ENCODE data around the gene RNF207. TPM values are rescaled to one million over a fixed set of nuclear protein-coding genes. Genes with fewer than 3 reads are reported as not detected.

RNF207 gene
- total RNA-seq, 4 donors from 2014 or later: 10.8 to 43.2 (median 20.2) TPM

- DNase-seq (ENCODE audit: extremely low spot score): no peak
- Histone ChIP-seq H3K4me3 (no peak overlapping the region), H3K36me3 (peaks cover 0 to 15% (median 7%) of the 10 kb centered on the region in 4 donors), H3K27ac (replicated peaks in 1 of 4) (no peak overlapping the region), H3K27me3 (peaks cover 4 to 75% (median 12%) of the 10 kb centered on the region in 4 donors), H3K4me1 (peaks cover 16 to 24% (median 22%) of the 10 kb centered on the region in 4 donors), H3K9me3 (no peaks in the 10 kb centered on the region)
- 89% methylated on average over 13 of the region's 13 CpGs for WGBS
- intact Hi-C loops (cut with DNase I): no loop called here
- TF ChIP-seq POLR2AphosphoS5 (IDR thresholded peaks at IDR 0.05): no peak
- no peak for TF ChIP-seq POLR2A (IDR thresholded peaks at IDR 0.05; ENCODE audit: low read depth)
- TF ChIP-seq EP300 (IDR thresholded peaks at IDR 0.05): no peak
- TF ChIP-seq, protein P1, sequence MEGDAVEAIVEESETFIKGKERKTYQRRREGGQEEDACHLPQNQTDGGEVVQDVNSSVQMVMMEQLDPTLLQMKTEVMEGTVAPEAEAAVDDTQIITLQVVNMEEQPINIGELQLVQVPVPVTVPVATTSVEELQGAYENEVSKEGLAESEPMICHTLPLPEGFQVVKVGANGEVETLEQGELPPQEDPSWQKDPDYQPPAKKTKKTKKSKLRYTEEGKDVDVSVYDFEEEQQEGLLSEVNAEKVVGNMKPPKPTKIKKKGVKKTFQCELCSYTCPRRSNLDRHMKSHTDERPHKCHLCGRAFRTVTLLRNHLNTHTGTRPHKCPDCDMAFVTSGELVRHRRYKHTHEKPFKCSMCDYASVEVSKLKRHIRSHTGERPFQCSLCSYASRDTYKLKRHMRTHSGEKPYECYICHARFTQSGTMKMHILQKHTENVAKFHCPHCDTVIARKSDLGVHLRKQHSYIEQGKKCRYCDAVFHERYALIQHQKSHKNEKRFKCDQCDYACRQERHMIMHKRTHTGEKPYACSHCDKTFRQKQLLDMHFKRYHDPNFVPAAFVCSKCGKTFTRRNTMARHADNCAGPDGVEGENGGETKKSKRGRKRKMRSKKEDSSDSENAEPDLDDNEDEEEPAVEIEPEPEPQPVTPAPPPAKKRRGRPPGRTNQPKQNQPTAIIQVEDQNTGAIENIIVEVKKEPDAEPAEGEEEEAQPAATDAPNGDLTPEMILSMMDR (IDR thresholded peaks at IDR 0.05): no peak
These were observed 50.7 kb downstream of the RNF207 start for GRCh38 chr1:6256645-6257044.

GRCh38 chr1:6257541-6258069 lies 51.7 kb downstream of the RNF207 start:
- Histone ChIP-seq H3K27ac (replicated peaks in 1 of 4) (no peak overlapping the region), H3K27me3 (peaks cover 4 to 74% (median 13%) of the 10 kb centered on the region in 4 donors), H3K36me3 (peaks cover 0 to 15% (median 7%) of the 10 kb centered on the region in 4 donors), H3K9me3 (no peaks in the 10 kb centered on the region), H3K4me1 (peaks cover 24 to 33% (median 31%) of the 10 kb centered on the region in 4 donors), H3K4me3 (no peak overlapping the region)
- intact Hi-C loops (cut with DNase I): no loop called here
- 90% methylated on average over 4 of the region's 8 CpGs for WGBS
- DNase-seq (ENCODE audit: extremely low spot score): no peak
- TF ChIP-seq EP300 (IDR thresholded peaks at IDR 0.05): no peak
- TF ChIP-seq POLR2A (IDR thresholded peaks at IDR 0.05; ENCODE audit: low read depth): no peak
- no peak for TF ChIP-seq POLR2AphosphoS5 (IDR thresholded peaks at IDR 0.05)
- TF ChIP-seq, protein P1 (IDR thresholded peaks at IDR 0.05): no peak

DNA sequence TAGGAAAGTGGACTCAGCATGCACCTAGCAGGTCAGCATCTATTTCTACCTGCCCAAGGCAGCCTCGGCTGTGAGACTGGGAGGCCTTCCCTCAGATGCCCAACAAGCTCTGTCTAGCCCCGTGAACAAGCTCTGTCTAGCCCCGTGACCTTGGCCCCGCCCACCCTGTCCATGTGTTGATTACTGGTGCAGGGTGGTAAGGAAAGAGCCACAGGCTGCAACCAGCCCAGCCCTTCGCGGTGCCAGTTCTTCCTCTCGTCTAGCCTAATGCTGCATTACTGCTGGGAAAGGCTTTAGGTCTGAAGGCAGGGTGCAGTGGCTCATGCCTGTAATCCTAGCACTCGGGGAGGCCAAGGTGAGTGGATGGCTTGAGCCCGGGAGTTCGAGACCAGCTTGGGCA lies 52.8 kb downstream of the RNF207 start:
- 83% methylated on average over 5 of the region's 10 CpGs for WGBS
- DNase-seq (ENCODE audit: extremely low spot score): no peak
- peaks cover 4 to 73% (median 13%) of the 10 kb centered on the region in 4 donors for H3K27me3 ChIP-seq

GRCh38 chr1:6259491-6260362 lies 53.8 kb downstream of the RNF207 start:
- WGBS: 23% methylated on average over 4 of the region's 46 CpGs
- peaks cover 4 to 66% (median 13%) of the 10 kb centered on the region in 4 donors for H3K27me3 ChIP-seq
- H3K4me3 ChIP-seq: peak overlapping the region; percentile 64 to 74 (median 66)
- H3K27ac ChIP-seq (replicated peaks in 1 of 4): peak overlapping the region; percentile 56 to 83 (median 70)
- peaks cover 0 to 1% (median under 1%) of the 10 kb centered on the region in 4 donors for H3K36me3 ChIP-seq
- DNase-seq (ENCODE audit: extremely low spot score): peak; percentile 95
- TF ChIP-seq POLR2A (IDR thresholded peaks at IDR 0.05; ENCODE audit: low read depth) (no peak), POLR2AphosphoS5 (IDR thresholded peaks at IDR 0.05) (peak; percentile 38 to 52)
- intact Hi-C loops (cut with DNase I): no loop called here
- peaks cover 33 to 54% (median 47%) of the 10 kb centered on the region in 4 donors for H3K4me1 ChIP-seq
- no peaks in the 10 kb centered on the region for H3K9me3 ChIP-seq

More for the DNA sequence above, 52.8 kb downstream of the RNF207 start:
- intact Hi-C loops (cut with DNase I): no loop called here
- H3K4me3 ChIP-seq: no peak overlapping the region
- H3K27ac ChIP-seq (replicated peaks in 1 of 4): no peak overlapping the region
- H3K36me3 ChIP-seq: peaks cover 0 to 10% (median 7%) of the 10 kb centered on the region in 4 donors
- TF ChIP-seq, protein P1 (IDR thresholded peaks at IDR 0.05): no peak
- TF ChIP-seq POLR2A (IDR thresholded peaks at IDR 0.05; ENCODE audit: low read depth) (no peak), EP300 (IDR thresholded peaks at IDR 0.05) (no peak), POLR2AphosphoS5 (IDR thresholded peaks at IDR 0.05) (no peak)
- no peaks in the 10 kb centered on the region for H3K9me3 ChIP-seq
- H3K4me1 ChIP-seq: peaks cover 30 to 44% (median 41%) of the 10 kb centered on the region in 4 donors

DNA sequence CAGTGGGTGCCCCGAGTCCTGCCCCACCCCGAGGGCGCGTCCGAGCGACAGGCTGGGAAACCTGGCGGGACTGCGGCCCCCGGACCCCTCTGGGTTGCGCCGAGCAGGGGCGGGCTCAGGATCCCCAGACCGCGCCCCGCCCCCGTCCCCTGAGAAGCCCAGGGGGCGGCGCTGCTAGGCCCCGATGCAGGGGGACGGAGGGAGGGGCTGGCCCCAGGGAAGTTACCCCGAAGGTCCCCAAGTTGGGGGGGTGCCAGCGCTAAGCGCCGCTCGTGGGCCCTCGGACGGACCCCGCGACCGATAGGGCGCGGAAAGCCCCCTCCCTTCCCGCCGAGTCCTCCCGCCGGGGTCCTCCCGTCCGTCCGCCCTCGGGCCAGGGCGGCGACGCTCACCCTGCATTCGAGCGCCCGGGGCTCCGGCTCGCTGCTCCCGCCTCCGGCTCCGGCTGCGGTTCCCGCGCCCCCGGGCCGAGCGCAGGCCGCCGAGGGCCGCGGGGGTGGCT lies 54.6 kb downstream of the RNF207 start:
- intact Hi-C loops (cut with DNase I): no loop called here
- H3K4me1 ChIP-seq: peaks cover 33 to 57% (median 49%) of the 10 kb centered on the region in 4 donors
- H3K36me3 ChIP-seq: no peaks in the 10 kb centered on the region
- peak overlapping the region; percentile 56 to 83 (median 70) for H3K27ac ChIP-seq (replicated peaks in 1 of 4)
- DNase-seq (ENCODE audit: extremely low spot score): no peak
- WGBS: 2% methylated on average over 20 of the region's 61 CpGs
- no peaks in the 10 kb centered on the region for H3K9me3 ChIP-seq
- peaks cover 4 to 65% (median 13%) of the 10 kb centered on the region in 4 donors for H3K27me3 ChIP-seq
- TF ChIP-seq POLR2AphosphoS5 (IDR thresholded peaks at IDR 0.05) (no peak), EP300 (IDR thresholded peaks at IDR 0.05) (no peak), POLR2A (IDR thresholded peaks at IDR 0.05; ENCODE audit: low read depth) (no peak)
- TF ChIP-seq, protein P1 (IDR thresholded peaks at IDR 0.05): no peak
- H3K4me3 ChIP-seq: peak overlapping the region; percentile 64 to 74 (median 66)

Measured in esophagus muscularis mucosa (tissue), 4 donors.